DOHH2 (cell line): ENCODE data around the gene FAM120A.

Experiments used
- H3F3A ChIP-seq: fragments of 200-600 bp; sonication (generic), shearing (Covaris generic); 2 replicates; pipeline ENCODE4 v1.6.0; 2016; ENCODE audit warnings: antibody characterized with exemption, mild to moderate bottlenecking; ENCODE audit not compliant: control insufficient read depth, insufficient read depth
- H3K27ac ChIP-seq: fragments of 200-600 bp; sonication (generic); 2 replicates; pipeline ENCODE4 v1.5.1; 2014; ENCODE audit warnings: low read depth, mild to moderate bottlenecking, low read length, moderate library complexity
- H3K27me3 ChIP-seq: fragments of 200-600 bp; sonication (generic); 2 replicates; pipeline ENCODE4 v1.6.1; 2014; ENCODE audit warnings: mild to moderate bottlenecking, low read length, mixed read lengths; ENCODE audit not compliant: control insufficient read depth
- H3K36me3 ChIP-seq: fragments of 200-600 bp; sonication (generic); 2 replicates; pipeline ENCODE4 v1.6.1; 2014; ENCODE audit warnings: mild to moderate bottlenecking, low read length, moderate library complexity, mixed read lengths; ENCODE audit not compliant: control insufficient read depth
- H3K4me1 ChIP-seq: fragments of 200-600 bp; sonication (generic); 2 replicates; pipeline ENCODE4 v1.6.1; 2014; ENCODE audit warnings: mild to moderate bottlenecking, low read length, mixed read lengths; ENCODE audit not compliant: control insufficient read depth
- H3K4me2 ChIP-seq: fragments of 200-600 bp; sonication (generic); 2 replicates; pipeline ENCODE4 v1.6.0; 2014; ENCODE audit warnings: mild to moderate bottlenecking, low read length, moderate library complexity
- H3K4me3 ChIP-seq: fragments of 200-600 bp; sonication (generic); 2 replicates; pipeline ENCODE4 v1.5.1; 2014; ENCODE audit warnings: mild to moderate bottlenecking, low read length, mixed read lengths
- H3K79me2 ChIP-seq: fragments of 200-600 bp; sonication (generic); 2 replicates; pipeline ENCODE4 v1.6.1; 2014; ENCODE audit warnings: mild to moderate bottlenecking, low read length, mixed read lengths; ENCODE audit not compliant: control insufficient read depth
- H3K9me2 ChIP-seq: fragments of 200-600 bp; sonication (generic); replicated peaks from 2 replicates; pipeline ENCODE4 v1.6.1; 2014; ENCODE audit warnings: mild to moderate bottlenecking, low read length, mixed read lengths; ENCODE audit not compliant: control insufficient read depth
- H3K9me3 ChIP-seq: fragments of 200-600 bp; sonication (generic); 2 replicates; pipeline ENCODE4 v1.6.1; 2014; ENCODE audit warnings: antibody characterized with exemption, low read length, mixed read lengths; ENCODE audit not compliant: control insufficient read depth, insufficient read depth
- H4K20me1 ChIP-seq: fragments of 200-600 bp; sonication (generic); 2 replicates; pipeline ENCODE4 v1.6.0; 2014; ENCODE audit warnings: low read depth, mild to moderate bottlenecking, antibody characterized with exemption, low read length, moderate library complexity; ENCODE audit not compliant: control insufficient read depth, insufficient read depth
- CTCF ChIP-seq: fragments of 200-600 bp; sonication (generic); IDR thresholded peaks from one replicate; pipeline ENCODE4 v1.5.1; 2014; ENCODE audit warnings: antibody characterized with exemption, mild to moderate bottlenecking, low read depth, low read length; ENCODE audit not compliant: poor library complexity, severe bottlenecking
- EZH2phosphoT487 ChIP-seq: fragments of 200-600 bp; sonication (generic); IDR thresholded peaks from 2 replicates; pipeline ENCODE4 v1.6.1; 2017; ENCODE audit warnings: borderline replicate concordance, mild to moderate bottlenecking, antibody characterized with exemption, low read length, moderate library complexity, mixed read lengths

Gene FAM120A

GRCh38 chr9:93461414-93461743 is 9.9 kb downstream of the FAM120A start:
- Histone ChIP-seq H3K9me2 (no peaks in the 10 kb centered on the region), H3F3A (peaks cover 34% of the 10 kb centered on the region), H3K4me1 (peaks cover 93% of the 10 kb centered on the region), H3K27ac (peak overlapping the region; percentile 34), H3K27me3 (no peaks in the 10 kb centered on the region), H4K20me1 (peaks cover 7% of the 10 kb centered on the region; the same call in 1 of the 2 replicates), H3K79me2 (peaks cover 100% of the 10 kb centered on the region), H3K4me3 (no peak overlapping the region), H3K9me3 (no peaks in the 10 kb centered on the region), H3K36me3 (peaks cover 55% of the 10 kb centered on the region), H3K4me2 (peak overlapping the region; percentile 33; the same call in 1 of the 2 replicates)
- TF ChIP-seq CTCF, result no peak
- no peak for TF ChIP-seq EZH2phosphoT487

GRCh38 chr9:93461821-93462220 is 10.3 kb downstream of the FAM120A start:
- Histone ChIP-seq H3K9me3 (no peaks in the 10 kb centered on the region), H3K4me1 (peaks cover 93% of the 10 kb centered on the region), H3K9me2 (no peaks in the 10 kb centered on the region), H3K27me3 (no peaks in the 10 kb centered on the region), H3K27ac (no peak overlapping the region), H3F3A (peaks cover 34% of the 10 kb centered on the region), H4K20me1 (peaks cover 2% of the 10 kb centered on the region; the same call in 1 of the 2 replicates), H3K4me3 (no peak overlapping the region), H3K36me3 (peaks cover 55% of the 10 kb centered on the region), H3K79me2 (peaks cover 100% of the 10 kb centered on the region), H3K4me2 (no peak overlapping the region)
- TF ChIP-seq EZH2phosphoT487, result no peak
- TF ChIP-seq CTCF, result no peak

GRCh38 chr9:93463638-93464248 is 12.3 kb downstream of the FAM120A start:
- H3K79me2 ChIP-seq, result peaks cover 100% of the 10 kb centered on the region
- H4K20me1 ChIP-seq, result no peaks in the 10 kb centered on the region; the same call in 1 of the 2 replicates
- peak overlapping the region; percentile 61 for H3K4me3 ChIP-seq
- peak overlapping the region; percentile 73 for H3K4me2 ChIP-seq
- H3K9me3 ChIP-seq, result no peaks in the 10 kb centered on the region
- H3F3A ChIP-seq, result peaks cover 34% of the 10 kb centered on the region
- no peaks in the 10 kb centered on the region for H3K27me3 ChIP-seq
- H3K36me3 ChIP-seq, result peaks cover 42% of the 10 kb centered on the region
- H3K4me1 ChIP-seq, result peaks cover 87% of the 10 kb centered on the region
- TF ChIP-seq EZH2phosphoT487, result no peak
- TF ChIP-seq CTCF, result no peak
- no peaks in the 10 kb centered on the region for H3K9me2 ChIP-seq
- H3K27ac ChIP-seq, result peak overlapping the region; percentile 70
